ENCODE measurements around the gene ZBTB46.

GRCh38 chr20:63739130-63740069 is 91.7 kb downstream of the ZBTB46 start, which contains the start of gene SLC2A4RG:
- no peak for TF ChIP-seq CTCF (conservative IDR thresholded peaks at IDR 0.05; ENCODE audit: low read length)
- no peak for TF ChIP-seq EZH2phosphoT487 (IDR thresholded peaks at IDR 0.05; ENCODE audit: borderline replicate concordance)
